GM12892 (cell line): ENCODE results near the gene NRSN1.
"Not testable (repeated sequence)": the region's sequence is repeated elsewhere in the genome, so short reads cannot be mapped to it uniquely, and the experiment has no call there.

Source experiments
- POLR2AphosphoS5 ChIP-seq: IDR thresholded peaks from 2 replicates; pipeline ENCODE4 v1.6.1; 2011; ENCODE audit warnings: low read depth, low read length, control low read depth
- TAF1 ChIP-seq: IDR thresholded peaks from 2 replicates; pipeline ENCODE4 v1.6.1; 2011; ENCODE audit warnings: low read depth, mild to moderate bottlenecking, control low read depth, low read length, borderline replicate concordance

DNA sequence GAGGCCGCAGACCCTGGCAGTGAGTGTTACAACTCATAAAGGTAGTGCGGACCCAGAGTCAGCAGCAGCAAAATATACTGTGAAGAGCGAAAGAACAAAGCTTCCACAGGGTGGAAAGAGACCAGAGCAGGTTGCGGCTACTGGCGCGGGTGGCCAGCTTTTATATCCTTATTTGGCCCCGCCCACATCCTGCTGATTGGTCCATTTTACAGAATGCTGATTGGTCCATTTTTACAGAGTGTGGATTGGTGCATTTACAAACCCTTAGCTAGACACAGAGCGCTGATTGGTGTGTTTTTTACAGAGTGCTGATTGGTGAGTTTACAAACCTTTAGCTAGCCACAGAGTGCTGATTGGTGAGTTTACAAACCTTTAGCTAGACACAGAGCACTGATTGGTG is 16.7 kb downstream of the NRSN1 start:
- not testable (repeated sequence) for TF ChIP-seq POLR2AphosphoS5, TAF1
